GM21515 (cell line): Measurements from ENCODE around the gene ARHGAP42.

ENCODE experiments used
- ATAC-seq: cut with Tn5 transposase; IDR thresholded peaks from one replicate; pipeline ENCODE4 v1.9.1; 2021; ENCODE audit not compliant: unreplicated experiment

ARHGAP42 gene

DNA sequence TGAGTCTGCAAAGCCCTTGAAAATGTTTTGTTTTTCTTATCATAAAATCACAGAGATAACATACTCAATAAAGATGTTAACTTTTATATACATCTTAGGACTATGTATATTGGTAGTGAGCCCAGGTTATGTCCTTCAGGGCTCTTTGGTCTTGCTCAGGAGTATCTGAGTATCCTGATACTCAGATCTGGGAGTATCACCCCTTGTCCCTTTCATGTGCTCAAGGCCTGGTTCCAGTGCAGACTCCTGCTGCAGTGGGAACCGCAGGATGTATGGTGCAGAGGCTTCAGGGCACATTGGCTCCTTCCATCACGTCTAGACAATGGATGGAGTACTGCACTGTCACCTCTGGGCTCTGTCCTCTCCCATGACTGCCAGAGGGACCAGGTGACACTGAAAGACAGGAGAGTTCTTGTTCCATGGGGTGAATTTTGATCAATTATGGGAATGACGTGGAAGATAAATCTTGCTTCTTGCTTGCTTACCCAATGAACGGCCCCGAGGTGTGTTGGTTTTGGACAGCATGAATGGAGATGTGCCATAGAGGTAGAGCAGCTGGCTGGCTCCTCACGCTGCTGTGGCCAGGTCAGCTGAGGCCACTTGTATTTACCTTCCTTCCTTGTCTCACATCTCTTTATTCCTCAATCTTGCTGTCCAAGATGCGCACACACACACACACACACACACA lies 215.5 kb downstream of the ARHGAP42 start:
- ATAC-seq: no peak

DNA sequence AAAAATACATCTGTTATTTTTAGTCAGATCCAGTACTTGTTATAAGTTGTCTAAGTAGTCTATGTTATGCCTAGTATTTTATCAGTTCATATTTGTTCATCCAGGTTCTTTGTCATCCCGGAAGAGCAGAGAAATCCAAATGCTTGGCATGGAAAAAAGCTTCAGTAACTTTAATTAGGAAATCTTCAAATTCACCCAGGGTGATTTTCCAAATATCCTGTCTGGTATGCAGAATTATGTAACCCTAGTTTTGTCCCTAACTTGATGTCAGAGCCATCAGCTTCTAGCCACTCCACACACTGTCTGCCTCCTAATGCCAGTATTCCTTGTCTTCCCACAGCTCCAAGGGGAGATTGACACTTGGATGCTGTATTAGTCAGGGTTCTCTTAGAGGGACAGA lies 216.2 kb downstream of the ARHGAP42 start:
- ATAC-seq: no peak

DNA sequence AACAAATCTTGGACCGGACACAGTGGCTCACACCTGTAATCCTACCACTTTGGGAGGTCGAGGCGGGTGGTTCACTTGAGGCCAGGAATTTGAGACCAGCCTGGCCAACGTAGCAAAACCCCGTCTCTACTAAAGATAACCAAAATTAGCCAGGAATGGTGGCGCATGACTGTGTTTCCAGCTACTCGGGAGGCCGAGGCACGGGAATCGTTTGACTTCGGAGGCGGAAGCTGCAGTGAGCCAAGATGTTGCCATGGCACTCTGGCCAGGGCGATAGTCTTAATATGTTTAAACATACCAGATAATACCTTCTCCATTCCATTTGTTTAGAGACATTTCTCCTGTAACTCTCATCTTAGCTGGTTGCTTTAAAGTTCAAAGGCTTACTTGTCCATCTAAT lies 218.6 kb downstream of the ARHGAP42 start:
- ATAC-seq: no peak

DNA sequence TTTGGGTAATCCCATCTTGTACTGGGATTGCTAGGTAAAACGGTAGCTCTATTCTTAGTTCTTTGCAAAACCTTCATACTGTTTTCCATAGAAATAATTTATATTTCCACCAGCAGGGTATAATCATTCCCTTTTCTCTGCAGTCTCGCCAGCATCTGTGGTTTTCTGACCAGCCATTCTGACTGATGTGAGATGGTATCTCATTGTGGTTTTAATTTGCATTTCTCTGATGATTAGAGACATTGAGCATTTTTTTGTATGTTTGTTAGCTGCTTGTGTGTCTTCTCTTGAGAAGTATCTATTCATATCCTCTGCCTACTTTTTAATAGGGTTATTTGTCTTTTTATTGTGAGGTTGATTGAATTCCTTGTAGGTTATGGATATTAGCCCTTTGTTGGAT lies 221.7 kb downstream of the ARHGAP42 start:
- peak; percentile 45 for ATAC-seq

DNA sequence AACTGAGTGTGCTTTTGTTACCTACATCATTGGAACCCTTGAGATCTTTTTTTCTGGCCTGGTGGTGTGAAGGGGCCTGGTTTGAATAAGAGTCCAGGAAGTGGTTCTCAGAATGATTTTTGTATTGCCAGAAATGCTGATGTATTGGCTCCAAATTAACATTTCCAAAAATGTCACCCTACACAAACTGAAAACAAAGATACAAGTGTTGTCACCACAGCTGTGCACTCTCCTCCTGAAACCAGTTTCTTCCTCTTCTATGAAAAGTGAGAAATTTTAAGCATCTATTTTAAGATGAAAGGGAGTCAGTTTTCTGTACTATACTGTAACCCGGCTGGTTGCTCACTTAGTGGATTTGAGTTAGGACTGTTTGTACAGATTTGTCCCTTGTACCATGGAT lies 223.7 kb downstream of the ARHGAP42 start:
- peak; percentile 95 for ATAC-seq

DNA sequence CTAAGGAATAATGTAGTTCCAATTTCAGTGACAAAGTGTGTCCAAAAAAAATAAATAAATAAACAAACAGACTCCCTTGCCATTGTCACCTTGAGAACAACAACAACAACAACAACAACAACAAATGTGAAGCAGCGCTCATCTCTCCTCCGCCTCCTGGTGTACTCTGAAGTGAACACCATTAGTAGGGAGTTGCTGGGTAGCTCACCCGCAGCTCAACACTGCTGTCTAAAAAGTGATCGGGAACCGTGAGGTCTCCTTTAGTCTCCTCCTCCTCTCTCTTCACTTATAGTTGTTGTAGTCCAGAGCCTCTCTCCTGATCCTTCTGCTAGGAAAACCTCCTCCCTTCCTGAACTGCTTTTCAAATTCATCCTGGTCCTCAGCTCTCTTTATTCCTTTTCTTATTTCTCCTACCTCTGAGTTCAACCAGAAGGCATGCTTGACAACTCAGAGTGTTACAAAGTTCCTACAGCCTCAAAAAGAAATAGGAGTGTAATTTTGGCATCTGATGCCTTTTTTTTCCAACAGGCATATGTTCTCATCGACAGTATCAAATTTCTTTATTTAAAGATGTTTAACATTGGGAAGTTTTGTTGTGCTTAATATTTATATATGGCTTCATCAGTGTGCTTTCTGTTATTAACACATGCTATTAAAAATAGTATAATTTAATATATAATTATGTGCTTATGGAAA lies 227.5 kb downstream of the ARHGAP42 start:
- ATAC-seq: no peak

DNA sequence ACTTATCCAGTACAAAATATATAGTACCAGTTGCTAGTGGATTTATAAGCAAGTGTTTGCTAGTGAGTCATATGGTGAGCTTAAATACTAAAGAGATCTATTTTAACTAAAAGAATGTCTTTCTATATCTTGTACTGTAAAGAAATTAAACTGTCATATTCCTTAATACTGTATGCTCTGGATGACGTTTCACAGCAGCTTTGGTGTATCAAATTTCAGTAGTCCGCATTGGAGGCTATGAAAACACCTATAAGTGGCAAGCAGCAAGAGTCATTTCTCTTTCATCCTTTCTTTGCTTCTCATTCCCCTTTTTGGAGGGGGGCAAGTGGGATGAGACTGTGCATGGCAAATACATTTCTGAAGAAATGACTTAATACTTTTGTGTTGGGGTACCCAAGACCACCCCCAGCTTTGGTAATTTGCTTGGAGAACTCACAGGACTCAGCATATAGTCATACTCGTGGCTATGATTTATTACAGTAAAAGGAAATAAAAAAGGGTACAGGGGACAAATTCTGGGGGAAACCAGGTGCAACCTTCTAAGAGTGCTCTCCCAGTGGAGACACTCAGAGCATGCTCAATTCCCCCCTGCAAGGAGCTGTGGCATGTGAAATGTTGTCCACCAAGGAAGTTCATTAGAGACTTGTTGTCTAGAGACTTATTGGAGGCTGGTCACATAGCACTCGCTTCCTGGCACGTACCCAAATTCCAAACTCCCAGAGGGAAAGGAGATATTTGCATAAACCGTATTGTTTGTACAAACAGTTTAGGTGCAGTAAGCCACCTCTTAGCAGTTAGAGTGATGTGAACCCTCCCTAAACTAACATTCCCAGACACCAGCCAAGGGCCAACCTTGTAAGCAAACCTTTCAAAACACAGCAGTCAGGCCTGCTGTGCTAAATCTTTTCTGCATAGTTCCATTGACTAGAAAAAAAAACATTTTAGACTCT lies 231.7 kb downstream of the ARHGAP42 start:
- ATAC-seq: no peak

DNA sequence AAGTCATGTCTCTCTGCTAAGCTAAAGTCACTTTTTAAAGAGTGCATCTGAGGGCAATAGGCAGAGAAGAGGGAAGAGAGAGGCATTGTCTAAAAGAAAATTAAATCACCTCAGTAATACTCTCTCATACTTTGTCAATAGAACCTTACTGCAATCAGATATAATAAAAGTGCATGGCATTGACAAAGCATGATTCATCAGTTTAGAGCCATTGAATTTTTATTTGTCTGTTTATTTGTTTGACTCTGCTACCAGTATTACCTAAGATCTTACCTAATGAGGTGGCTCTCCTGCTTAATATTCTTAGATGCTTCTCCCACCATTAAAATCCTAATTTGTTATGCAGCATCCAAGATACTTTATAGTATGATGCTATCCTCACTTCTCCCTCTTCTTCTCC lies 233.5 kb downstream of the ARHGAP42 start:
- no peak for ATAC-seq

DNA sequence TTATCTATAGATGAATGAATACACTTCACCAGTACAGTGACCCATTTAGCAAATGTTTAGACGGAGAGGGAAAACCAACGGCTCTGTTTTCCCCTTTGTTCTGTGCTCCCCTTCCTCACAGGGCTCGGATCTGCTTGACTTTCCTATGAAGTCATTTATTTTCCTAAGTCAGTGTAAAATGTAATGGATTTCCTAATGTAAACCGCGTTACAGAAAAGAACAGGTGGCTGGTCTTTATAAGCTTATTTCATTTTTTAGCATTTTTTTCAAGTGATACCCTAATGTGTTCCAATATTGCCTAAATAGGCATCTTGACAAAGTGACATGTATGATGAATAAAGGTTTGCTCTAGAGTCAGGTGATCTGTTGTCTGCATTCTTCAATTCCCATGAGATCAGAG lies 235.0 kb downstream of the ARHGAP42 start:
- ATAC-seq: no peak

DNA sequence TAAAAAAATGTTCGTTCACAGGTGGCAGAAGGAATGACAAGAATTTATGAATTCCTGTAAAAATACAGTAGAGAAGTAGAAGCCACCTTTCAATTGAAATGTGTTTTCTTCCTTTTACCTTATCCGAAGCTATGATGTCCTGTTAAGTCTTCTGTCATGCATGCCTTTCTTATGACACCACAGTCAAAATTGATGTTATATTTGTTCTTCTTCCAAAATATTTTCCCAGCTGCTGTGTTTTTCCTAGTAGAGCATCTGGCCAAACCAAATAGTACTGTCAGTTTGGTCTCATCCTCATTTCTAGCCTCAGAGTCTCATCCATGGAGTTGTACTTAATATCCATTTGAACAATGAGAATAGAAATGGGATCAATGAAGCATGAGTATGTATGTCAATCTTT lies 236.5 kb downstream of the ARHGAP42 start:
- ATAC-seq: no peak

DNA sequence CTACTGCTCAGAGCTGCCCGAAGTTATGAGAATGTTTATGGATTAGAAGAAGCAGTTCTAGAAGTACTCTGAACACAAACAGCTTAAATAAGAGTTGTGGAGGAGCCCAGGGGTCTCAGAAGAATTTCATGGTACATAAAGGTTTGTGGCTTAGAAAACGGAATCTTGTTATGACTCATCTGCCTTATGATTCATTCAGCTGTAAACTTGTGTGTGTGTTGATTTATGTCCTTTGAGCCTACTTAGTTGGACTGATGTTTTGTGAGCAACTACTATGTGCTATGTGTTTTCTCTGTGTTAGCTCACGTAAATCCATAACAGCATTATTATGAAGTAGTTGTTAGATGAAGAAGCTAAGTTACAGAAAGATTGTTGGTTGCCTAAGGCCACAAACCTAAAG lies 238.8 kb downstream of the ARHGAP42 start:
- ATAC-seq: peak; percentile 78

DNA sequence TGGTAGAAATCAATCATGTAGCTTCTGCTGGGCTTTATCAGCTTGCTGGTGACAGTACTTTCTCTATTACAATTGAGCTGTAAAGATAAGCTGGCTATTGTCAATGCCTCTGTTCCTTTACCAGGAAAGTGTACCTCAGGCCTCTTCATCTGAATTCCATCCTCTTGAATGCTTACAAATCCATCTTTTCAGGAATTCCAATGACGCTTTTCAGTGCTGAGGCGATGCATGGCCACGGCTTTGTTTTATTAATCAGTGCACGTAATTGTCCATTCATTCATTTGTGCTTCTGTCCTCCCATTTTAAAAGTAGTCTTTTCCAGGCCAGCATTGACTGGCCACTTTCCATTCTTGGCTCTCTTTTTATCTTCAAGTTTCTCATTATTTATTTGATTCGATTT lies 240.5 kb downstream of the ARHGAP42 start:
- ATAC-seq: no peak

DNA sequence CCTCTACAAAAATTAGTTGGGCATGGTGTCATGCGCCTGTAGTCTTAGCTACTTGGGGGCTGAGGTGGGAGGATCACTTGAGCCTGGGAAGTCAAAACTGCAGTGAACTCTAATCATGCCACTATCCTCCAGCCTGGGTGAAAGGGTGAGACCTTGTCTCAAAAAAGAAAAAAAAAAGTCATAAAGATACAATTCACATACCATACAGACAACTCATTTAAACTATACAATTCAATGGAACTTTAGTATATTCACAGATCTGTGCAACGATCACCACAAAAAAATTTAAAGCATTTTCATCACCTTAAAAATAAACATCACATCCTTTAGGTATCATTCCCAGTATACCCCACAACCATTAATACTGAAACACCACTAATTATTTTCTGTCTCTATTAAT lies 241.3 kb downstream of the ARHGAP42 start:
- no peak for ATAC-seq

DNA sequence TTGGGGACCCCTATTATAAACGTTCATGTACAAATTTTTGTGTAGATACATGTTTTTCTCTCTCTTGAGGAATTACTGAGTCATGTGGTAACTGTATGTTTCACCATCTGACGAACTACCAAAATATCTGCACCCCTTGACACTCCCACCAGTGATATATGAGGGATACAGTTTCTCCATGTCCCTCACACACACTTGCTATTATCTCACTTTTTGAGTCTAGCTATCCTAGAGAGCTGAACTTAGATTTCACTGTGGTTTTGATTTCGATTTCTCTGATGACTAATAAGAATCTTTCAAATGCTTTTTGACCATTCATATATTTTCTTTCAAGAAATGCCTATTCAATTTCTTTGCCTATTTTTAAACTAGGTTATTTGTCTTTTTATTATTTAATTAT lies 242.3 kb downstream of the ARHGAP42 start:
- ATAC-seq: peak; percentile 68

DNA sequence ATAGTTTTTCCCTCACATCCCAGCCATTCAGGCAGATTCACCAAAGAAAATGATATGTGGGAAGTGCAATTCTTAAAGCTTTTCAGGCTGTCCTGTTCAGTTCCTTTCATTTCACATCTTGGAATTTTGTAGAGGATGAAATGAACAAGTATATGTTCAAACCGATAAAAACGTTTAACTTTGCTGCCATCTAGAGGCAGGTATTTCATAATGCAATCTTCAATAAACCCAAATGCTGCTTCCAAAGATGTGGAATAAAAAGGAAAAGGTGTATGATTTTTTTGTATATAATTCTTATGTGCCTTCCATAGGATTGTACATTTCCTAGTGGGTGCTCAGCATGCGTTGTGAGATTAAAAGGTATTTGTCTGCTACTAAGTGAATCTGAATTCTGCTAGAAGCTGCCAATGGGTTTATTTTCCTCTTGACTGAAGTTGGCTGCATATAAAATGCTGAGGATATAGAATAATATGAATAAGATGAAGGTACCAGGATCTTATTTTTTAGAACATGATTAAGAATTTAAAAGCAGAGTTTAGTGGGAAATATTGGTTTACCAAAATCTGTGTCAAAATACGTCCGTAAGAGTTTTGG lies 243.2 kb downstream of the ARHGAP42 start:
- ATAC-seq: no peak

DNA sequence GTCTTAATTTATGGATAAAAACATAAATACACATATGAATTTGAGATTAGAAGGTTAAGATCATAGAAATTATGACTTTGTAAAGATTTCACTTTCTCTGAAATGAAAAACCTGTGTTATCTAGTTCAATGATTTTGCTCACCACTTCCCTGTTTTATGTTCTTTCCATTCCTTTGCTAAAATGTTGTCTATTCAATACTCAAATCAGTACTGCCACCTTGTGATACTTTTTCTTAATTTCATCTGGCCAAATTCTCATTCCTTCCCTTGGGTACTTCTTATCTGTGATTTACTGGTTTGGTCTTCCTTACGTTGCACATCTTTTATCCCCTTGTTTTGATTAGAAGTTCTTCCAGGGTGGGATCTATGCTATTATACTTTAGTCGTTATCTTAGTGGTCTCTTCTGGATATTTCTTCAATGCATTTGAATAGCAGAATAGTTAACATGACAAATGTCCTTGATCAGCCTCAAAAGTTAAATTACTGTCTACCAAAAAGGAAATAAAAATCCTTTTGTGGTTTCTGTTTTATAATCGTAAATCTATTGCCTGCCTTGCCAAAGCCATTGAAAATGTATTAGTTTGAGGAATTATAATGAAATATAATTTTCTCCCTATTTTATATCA lies 245.5 kb downstream of the ARHGAP42 start:
- peak; percentile 51 for ATAC-seq

DNA sequence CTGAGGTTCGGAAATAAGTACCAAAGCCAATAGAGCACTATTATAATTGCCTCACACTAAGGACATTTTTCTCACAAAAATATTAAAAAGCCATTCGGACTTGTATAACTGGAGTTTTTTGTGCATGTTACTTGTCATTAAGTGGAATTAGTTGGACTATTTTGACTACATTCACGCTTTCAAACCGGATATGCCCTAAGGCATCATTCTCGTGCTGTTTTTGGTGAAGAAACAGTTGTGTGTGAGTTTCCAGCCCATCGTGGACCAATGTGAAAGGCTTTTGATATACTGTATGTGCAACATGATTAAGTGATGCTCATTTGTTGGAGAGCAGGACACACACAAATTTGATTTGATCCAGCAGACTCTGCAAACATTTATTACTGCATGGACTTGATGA lies 249.7 kb downstream of the ARHGAP42 start:
- ATAC-seq: no peak

DNA sequence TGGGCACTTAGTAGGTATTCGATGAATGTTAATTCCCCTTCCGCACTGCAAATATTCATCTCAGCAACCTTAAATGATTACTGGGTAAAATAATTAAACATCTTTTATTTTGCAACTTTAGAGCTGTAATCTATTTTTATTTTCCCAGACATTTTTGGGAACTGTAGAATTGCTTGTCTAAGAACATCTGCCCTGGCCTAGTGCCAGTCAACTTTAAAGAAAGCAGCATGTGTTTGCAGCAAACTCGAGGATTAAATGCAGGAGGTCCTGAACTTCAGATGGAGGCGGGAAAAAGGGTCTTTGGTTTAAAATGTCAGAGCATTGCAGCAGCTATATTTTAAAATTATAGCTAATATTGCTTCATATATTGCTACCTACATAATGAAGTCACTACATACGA lies 252.5 kb downstream of the ARHGAP42 start:
- no peak for ATAC-seq

DNA sequence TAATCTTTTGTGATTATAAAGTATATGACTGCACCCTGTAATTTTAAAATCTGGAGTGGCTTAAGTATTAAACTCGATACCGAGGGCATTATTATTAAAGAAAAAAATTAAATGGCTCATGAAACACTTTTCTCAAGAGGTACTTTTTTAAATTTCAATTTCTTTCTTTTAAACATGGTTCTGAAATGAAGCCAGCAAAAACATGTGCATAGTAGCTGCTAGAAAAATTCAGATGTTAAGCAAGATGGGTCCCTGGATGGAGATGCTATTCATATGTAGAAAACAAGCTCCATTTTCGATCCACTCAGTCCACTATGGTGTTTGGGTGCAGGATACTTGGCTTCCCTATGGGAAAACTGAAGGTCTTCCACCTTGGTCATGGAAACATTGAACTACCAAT lies 253.0 kb downstream of the ARHGAP42 start:
- no peak for ATAC-seq

DNA sequence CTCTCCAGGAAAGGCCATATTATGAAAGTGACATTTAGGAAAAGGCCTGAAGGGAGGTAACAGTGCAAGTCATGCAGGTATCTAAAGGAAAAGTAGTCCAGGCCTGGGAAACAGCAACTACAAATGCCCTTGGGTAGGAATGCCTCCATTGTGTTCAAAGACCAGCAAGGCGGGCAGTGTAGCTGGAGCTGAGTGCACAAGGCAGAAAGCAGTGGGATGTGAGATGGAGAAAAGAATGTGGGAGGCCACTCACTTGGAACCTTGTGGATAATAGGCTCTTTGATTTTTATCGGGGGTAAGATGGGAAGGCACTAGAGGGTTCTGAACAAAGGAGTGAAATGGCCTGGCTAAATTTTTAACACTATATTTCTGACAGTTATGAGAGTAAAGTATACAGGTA lies 253.9 kb downstream of the ARHGAP42 start:
- no peak for ATAC-seq

DNA sequence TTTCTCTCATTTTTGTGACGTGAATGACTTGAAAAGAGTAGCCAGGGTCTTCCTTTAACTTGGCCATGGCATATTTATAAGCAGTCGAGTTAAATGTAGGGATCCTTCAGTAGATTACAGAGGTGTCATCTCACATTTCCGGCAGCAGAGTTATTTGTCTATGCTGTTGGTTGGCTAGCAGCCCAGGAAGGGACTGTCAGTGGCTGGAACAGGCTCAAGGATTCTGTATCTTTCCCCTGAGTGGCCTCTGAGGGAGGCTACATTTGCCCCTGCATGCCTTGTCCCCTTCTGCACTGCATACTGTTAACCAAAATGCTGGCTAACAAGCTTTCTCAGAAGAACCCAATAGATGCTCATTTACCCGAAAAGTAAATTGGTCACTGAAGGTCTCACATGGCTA lies 254.9 kb downstream of the ARHGAP42 start:
- no peak for ATAC-seq
